Left hindlimb (tissue), 1 donor: ENCODE data around the gene ASB1.
A peak's percentile ranks its signal among the peaks of the same experiment; 100 is the strongest.

Experiments used
- DNase-seq: peaks from one replicate; pipeline ENCODE4 v3.0.0-alpha.2; 2018

The ASB1 gene

GRCh38 chr2:238426568-238427434 is at the start of gene ASB1:
ASB1 (plus strand) TSS chr2:238426927; CDS start chr2:238427071, 144 bp downstream.
- peak; percentile 87 for DNase-seq

- no peak for DNase-seq
These were observed 48.3 kb upstream of the ASB1 start for GRCh38 chr2:238378230-238379095.

- no peak for DNase-seq
These were observed 47.5 kb upstream of the ASB1 start for GRCh38 chr2:238379096-238379810.

GRCh38 chr2:238380336-238380735 is 46.4 kb upstream of the ASB1 start:
- DNase-seq, result no peak

GRCh38 chr2:238380785-238381184 is 45.9 kb upstream of the ASB1 start:
- no peak for DNase-seq

GRCh38 chr2:238381341-238382115 is 45.2 kb upstream of the ASB1 start:
- no peak for DNase-seq

- DNase-seq, result no peak
These were observed 44.3 kb upstream of the ASB1 start for GRCh38 chr2:238382381-238382781.

- DNase-seq, result no peak
These were observed 43.6 kb upstream of the ASB1 start for GRCh38 chr2:238383135-238383534.

GRCh38 chr2:238383743-238384380 is 42.9 kb upstream of the ASB1 start:
- DNase-seq, result no peak

- no peak for DNase-seq
These were observed 39.4 kb upstream of the ASB1 start for GRCh38 chr2:238387332-238387731.

GRCh38 chr2:238388794-238389193 is 37.9 kb upstream of the ASB1 start:
- no peak for DNase-seq

GRCh38 chr2:238389988-238390589 is 36.6 kb upstream of the ASB1 start:
- DNase-seq, result no peak

- DNase-seq, result no peak
These were observed 35.6 kb upstream of the ASB1 start for GRCh38 chr2:238391042-238391689.

- DNase-seq, result no peak
These were observed 30.1 kb upstream of the ASB1 start for GRCh38 chr2:238396663-238397062.

GRCh38 chr2:238397356-238397755 is 29.4 kb upstream of the ASB1 start:
- no peak for DNase-seq

GRCh38 chr2:238398577-238398976 is 28.1 kb upstream of the ASB1 start:
- no peak for DNase-seq

GRCh38 chr2:238399094-238399493 is 27.6 kb upstream of the ASB1 start:
- no peak for DNase-seq

- DNase-seq, result no peak
These were observed 25.2 kb upstream of the ASB1 start for GRCh38 chr2:238401551-238401950.

- DNase-seq, result no peak
These were observed 22.9 kb upstream of the ASB1 start for GRCh38 chr2:238403632-238404405.
